Measurements from ENCODE around the gene AMPH. TPM values are rescaled to one million over a fixed set of nuclear protein-coding genes. Genes with fewer than 3 reads are reported as not detected.

The AMPH gene
- polyA plus RNA-seq (ENCODE audit: insufficient read length): 20.0 TPM
- long read RNA-seq, donor 1: 0 reads
- long read RNA-seq, donor 2, partial matches to known transcripts: 0 of 3 reads
- long read RNA-seq, donor 2, other reads (novel, unspliced or antisense): 0 of 3 reads
- long read RNA-seq, donor 3, partial matches to known transcripts: 0 of 4 reads
- long read RNA-seq, donor 3, other reads (novel, unspliced or antisense): 0 of 4 reads
- long read RNA-seq, donor 4: 0 reads
- long read RNA-seq, donor 5: 0 reads
- long read RNA-seq, donor 6, partial matches to known transcripts: 0 of 3 reads
- long read RNA-seq, donor 6, other reads (novel, unspliced or antisense): 0 of 3 reads
- long read RNA-seq, donor 7, partial matches to known transcripts: 0 of 1 reads
- long read RNA-seq, donor 7, other reads (novel, unspliced or antisense): 0 of 1 reads
- long read RNA-seq, donor 8, partial matches to known transcripts: 0 of 1 reads
- long read RNA-seq, donor 8, other reads (novel, unspliced or antisense): 0 of 1 reads

DNA sequence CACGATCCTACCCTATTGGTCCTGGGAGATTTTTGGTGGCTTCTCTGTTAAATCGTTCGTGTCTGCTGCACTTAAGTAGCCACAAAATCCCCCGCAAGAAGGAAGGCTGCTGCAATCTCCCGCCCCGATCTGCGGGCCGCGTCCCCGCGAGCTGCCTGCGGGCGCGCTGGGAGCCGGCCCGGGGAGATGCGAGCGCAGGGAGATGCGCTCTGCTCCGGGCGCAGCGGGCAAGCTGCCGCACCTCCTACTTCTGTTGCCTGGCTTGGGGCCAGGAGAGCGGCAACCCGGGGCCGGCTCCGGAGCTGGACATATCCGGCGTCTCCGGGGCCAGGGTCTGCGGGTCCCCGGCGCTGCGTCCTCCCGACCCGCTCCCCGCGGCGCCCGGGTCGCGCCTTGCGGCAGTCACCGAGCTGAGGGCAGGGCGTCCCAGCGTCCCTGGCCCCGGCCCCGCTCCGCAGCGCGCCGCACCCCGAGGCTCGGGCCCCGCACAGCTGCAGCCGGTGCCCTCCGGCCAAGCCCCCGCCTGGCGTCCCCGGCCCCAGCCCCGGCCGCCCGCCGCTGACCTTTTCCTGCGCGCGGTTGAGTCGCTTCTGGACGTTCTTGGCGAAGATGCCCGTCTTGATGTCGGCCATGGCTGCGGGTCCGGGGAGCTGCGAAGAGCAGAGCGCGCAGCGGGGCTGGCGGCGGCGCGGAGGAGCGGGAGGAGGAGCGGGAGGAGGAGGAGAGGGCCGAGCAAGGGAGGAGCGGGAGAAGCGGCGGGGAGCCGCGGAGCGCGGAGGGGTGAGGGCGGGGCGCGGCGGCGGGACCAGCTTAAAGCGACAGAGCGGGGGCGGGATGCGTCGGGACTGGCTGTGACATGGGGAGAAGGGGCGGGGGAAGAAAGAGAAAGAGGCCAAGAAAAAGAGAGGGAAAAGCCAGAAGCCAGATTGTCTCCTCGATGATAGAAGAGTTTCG is at the start of gene AMPH:
Gene AMPH, minus strand, starts transcription at position 654 of the 954 bp plus-strand sequence. Its CDS starts 22 bp downstream, at position 632.
- DNase-seq: peak; percentile 60

DNA sequence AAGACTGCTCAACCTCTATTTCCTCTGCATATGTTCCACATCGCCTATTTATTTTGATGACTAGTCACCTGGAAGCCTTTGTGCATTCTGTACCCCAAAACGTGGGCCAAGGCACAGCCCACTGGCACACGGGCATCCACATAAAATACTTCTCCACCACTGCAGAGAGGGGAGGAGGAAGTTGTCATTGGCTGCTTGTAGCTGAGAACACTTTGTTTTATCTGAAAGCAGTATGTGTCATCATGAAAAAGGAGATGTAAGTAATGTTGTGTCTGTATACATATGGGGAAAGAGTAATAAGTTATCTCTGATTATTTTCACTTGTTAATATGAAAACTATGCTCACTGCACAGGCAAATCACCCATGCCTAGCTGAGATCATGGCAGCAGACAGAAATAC is 48.2 kb upstream of the AMPH start:
- no peak for DNase-seq

DNA sequence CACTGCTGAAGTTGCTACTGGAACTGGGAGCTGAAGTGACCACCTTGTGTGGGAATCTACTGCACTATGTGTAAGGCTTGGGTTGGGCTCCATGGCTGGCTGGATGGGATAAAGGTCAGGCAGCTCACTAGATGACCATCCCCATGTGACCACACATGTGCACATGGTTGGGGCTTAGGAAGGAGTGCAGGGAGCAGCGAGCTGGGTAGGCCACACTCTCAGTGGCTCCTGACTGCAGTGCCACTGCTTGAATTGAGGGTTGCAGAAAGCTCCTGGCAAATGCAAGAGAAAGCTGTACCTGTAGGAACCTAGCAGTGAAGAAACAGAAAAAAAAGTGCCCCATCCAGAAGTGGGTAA is 47.5 kb upstream of the AMPH start:
- DNase-seq: no peak

DNA sequence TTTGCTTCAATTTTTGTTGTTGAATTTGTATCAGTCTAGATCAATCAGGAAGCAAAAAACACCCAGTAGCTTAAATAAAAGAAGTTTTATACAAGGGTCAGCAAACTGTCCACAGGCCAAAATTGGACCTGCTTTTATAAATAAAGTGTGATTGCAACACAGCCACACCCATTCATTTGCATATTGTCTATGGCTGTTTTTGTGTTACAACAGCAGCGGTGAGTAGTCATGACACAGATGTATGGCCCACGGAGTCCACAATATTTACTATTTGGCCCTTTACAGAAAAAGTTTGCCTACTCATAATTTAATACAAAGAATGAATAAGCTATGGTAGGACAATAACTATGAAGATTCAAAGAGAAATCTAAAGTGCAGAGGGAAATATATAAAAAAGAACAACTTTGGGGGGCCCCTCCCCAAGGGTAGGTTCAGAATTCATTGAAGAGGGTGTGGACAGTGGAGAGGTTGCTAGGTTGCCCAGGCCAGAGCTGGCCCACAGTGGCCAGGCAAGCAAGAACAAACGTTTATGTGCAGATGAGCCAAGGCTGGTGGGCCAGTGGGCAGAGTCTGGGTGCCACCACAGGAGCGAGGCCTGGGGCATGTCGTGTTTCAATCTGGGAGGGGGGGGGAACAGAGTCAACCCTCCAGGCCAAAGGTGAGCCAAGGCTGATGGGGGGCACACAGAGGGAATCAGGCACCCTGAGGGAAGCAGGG is 47.0 kb upstream of the AMPH start:
- DNase-seq: no peak

DNA sequence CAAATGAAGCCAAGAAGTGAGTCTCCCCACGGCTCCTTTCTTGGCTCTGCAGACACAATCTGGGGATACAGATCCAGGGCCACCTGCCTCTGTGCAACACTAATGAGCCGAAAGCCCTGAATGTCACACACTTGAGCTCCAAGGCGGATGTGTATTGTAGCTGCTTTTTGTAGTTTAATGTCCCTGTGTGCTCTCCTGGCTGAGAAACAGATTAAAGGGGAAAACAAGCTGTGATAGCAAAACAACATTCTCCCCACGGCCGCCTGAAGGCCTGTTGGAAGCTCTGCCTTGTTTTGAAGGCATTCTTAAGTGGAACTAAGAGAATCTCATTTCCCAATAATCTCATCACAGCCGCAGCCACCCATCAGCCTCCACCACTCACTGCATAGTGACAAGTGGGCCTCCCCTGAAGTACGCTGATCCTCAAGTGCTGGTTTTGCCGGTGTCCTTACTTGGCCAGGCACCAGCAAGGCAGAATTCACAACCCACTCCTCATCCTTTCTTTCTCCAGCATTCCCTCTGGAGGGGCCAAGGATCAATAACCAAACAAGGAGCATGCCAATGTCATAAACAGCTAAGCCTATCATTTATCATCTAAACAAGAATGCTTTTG is 44.4 kb upstream of the AMPH start:
- DNase-seq: no peak

DNA sequence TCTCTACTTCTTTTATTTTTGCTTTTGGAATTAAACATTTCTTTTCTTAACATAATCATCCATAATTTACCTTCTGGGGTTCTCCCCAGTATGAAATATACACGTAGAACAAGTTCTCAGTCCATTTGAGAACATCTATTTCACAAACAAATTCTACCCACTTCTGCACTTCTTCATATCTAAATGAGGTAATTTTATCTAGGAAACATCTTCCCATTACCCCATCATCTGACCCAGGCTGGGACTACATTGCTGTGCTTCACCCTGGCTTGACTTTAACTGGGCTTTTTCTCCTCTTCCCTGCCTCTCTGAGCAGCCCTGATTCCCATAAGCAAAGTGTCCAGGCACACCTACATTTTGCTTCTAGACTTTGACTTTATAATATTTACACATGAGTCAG is 43.3 kb upstream of the AMPH start:
- DNase-seq: no peak

DNA sequence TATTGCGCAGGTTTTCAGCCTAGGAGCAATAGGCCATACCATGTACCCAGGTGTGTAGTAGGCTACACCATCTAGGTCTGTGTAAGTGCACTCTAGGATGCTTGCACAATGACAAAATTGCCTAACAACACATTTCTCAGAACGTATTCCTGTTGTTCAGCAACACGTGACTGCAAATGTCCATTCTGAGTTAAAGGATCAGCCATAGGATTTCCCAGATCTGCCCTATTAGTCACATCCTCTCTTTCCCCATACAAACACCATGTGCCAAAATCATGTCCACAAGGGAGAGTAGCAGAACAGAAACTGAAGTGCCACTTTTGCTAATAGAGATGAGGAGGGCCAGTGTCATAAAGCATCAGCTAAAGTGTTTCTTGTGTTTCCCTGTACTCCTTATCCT is 42.6 kb upstream of the AMPH start:
- no peak for DNase-seq

DNA sequence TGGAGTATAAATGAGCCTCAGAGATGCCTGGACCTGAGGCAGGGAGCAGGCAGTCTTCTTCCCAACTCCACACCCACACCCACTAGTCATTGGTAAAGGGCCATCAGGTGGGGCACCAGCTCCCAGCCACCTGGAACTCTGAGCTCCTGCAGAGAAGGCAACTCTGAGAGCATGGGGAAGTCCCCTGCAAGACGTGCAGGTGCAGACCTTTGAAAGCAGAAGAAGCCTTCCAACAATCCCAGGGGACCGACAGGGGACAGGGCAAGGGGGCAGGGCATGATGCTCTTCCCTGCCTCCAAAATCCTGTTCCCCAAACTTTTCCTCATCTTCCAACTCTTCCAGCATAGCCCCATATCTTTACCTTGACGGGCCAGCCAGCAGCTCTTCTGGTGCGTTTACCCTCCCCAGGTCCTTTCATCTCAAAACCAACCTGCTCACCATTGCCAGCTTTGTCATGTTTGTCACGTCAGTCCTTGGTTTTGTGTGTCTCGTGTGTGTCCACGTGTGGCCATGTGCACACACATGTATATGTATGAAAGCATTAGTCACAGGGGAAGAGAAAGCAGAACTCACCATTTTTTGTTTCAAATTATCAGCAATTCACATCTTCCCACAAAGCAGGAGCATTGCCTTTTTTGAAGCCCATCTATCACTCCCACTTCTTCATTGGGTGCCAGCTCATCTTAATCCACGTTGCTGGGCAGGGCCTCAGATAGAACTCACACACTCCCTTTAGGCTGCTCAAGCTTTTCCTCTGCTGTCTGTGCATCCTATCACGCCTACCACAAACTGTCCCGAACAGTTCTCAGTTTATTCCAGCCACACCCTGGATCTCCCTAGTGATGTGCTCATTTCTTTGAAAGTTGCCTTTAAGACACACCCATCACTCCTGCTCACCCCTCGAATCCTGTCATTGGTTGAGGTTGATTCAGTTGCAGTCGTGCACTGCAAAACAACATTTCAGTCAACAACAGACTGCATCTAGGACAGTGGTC is 41.0 kb upstream of the AMPH start:
- no peak for DNase-seq

DNA sequence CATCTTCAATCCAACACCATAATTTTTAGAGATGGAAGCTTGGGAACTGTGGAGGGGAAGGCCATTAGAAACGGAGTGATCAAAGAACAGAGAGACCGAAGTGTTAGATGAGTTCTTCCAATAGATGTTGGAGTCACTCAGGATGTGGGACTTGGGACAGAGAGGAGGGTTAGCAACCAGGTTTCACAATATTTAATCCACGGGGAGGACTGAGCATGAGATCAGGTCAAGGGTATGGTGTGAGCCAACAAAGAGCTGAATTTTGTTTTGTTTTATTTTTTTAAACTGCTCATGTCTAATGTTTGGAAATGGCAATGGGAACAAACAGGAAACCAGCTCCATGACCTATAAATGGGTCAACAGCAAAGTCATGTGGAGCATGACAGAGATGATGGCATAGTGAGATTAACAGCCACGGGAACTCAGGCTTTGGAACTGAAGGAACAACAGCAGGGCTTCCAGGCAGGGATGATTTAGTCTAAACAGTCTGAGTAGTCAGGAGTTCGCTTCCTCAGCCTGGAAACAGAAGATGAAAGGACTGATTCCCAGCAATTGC is 38.9 kb upstream of the AMPH start:
- DNase-seq: no peak

DNA sequence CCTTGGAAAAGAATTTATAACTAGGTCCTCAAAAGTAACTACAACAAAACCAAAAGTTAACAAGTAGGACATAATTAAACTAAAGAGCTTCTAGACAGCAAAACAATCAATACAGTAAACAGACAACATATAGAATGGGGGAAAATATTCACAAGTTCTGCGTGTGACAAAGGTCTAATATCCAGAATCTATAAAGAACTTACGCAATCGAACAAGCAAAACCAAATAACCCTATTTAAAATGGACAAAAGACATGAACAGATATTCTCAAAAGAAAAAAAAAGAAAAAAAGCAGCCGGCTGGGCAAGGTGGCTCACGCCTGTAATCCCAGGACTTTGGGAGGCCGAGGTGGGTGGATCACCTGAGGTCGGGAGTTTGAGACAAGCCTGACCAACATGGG is 33.8 kb upstream of the AMPH start:
- no peak for DNase-seq

DNA sequence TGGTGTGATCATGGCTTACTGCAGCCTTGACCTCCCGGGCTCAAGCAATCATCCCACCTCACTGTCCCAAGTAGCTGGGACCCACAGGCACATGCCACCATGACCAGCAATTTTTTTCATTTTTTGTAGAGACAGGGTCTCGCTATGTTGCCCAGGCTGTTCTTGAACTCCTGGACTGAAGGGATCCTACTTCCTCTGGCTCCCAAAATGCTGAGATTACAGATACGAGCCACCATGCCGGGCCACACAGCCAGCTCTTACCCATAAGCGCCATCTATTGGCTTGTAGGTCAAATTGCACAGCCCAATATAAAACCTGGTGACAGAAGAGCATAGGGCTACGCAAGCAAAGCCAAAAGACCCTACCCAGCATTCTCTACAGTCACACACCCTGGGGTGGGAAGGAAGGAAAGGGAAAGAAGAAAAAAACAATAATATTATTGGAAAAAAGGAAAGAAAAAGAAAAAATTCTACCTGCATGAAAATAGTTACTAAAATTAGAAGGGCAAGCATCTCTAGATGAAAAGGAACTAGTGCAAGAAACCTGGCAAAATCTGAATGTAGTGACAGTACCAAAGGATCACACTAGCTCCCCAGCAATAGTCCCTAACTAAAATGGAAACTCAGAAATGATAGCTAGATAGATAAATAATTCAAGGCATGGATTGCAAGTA is 29.4 kb upstream of the AMPH start:
- DNase-seq: peak; percentile 3

DNA sequence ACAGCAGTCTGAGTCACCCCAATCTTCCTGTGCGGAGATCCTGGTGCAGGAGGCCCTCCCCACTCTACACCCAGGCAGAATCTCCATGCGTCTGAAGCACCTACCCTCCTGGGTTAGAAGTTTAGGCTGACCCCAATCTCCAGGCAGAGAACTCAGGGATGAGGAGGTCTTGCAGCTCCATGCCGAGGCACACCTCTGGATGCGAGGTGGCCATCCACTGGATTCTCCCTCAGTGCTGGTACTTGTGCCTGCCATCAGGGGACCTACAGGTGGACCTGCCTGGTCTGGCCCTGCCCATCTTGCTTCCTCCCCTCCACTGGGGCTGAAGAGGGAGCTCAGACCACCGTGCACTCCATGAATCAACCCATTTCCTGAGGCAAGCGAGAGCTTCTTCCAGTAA is 28.8 kb upstream of the AMPH start:
- DNase-seq: no peak

DNA sequence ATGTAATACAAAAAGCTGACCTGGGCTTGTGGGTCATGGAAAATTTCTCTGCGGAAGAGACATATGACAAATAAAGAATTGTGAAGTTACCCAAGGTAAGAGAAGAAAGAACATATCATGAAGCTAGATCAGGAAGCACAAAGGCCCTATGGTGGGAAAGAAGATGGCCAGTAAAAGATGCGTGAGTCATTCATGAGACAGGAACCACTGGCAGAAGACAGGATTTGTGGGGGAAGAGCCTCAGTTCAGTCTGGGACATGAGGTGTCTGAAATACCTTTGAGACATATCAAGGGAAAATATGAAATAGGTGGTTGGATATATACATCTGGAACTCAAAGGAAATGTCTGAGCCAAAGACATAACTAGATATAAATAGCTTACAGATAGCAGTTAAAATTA is 27.7 kb upstream of the AMPH start:
- DNase-seq: no peak

DNA sequence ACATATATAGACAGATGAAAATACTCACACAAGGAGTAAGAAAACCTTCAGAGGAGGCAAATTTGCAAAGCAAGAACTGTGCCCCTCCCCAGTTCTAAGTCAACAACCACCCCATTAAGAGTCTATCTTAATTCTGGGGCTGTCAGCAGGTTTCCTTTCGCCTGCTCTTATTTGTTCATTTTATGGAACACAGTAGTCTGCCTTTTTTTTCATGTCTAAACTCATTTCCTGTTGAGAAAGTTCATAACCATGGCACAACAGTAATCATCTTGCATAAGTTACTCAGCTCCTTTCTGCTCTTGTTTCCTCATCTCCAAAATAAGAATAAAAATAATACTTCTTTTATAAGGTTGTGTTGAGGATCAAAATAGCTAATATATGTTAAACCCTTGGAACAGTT is 25.8 kb upstream of the AMPH start:
- DNase-seq: no peak

DNA sequence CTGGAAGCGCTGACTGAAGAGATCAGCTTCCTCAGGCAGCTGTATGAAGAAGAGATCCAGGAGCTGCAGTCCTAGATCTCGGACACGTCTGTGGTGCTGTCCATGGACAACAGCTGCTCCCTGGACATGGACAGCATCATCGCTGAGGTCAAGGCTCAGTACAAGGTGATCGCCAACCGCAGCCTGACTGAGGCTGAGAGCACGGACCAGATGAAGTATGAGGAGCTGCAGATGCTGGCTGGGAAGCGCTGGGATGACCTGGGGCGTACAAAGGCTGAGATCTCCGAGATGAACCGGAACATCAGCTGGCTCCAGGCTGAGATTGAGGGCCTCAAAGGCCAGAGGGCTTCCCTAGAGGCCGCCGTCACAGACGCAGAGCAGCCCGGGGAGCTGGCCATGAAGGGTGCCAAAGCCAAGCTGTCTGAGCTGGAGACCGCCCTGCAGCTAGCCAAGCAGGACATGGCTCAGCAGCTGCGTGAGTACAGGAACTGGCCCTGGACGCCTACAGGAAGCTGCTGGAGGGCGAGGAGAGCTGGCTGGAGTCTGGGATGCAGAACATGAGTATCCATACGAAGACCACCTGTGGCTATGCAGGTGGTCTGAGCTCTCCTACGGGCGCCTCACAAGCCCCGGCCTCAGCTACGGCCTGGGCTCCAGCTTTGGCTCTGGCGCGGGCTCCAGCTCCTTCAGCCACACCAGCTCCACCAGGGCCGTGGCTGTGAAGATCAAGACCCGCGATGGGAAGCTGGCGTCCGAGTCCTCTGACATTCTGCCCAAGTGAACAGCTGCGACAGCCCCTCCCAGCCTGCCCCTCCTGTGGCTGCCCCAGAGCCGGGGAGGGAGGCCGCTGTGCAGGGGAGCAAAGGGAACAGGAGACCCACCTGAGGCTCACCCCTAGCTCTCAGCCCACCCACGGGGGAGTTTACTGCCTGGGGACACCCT is 24.9 kb upstream of the AMPH start:
- no peak for DNase-seq

DNA sequence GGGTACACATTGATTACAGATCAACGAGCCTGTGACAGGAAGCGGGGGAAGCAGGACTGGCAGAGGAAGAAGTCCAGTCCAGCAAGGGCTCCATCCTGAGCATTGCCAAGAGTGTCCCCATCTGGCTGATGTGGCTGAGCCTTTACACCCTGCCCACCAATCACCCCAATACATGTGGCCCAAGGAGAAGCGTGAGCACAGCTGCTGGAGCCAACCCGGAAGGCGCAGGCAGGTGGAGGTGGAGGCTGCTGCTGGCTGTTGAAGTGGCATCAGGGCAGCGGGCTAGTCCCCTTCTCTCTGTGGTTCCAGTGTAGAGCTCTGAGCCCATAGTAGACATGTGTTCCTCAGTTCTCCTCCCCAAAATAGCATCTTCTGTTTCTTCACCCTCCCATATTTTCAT is 6.8 kb upstream of the AMPH start:
- no peak for DNase-seq

DNA sequence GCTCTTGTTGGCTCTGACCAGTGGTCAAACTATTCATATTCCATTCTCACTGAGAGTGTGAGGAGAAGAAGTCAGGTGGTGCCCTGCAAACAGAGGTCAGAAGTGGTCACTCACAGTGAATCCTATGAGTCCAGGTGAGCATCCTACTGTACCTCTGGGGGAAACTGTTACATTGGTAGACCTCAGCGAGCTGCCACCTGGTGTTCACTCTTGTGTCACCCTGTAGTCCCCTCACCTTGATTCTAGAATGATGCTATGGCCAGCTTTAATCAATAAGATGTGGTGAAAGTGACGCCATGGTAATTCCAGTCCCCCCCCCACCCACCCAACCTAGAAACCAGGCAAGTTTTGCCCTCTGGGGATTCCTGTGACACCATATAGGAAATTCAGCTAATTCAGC is 1.2 kb upstream of the AMPH start:
- DNase-seq: no peak
